Parathyroid adenoma (tissue), 2 donors: ENCODE measurements around the gene SMIM13.

Experiments
- H2AFZ ChIP-seq: fragments of 300-600 bp; sonication (generic); one replicate; pipeline ENCODE4 v1.7.0; 2017; ENCODE audit warnings: antibody characterized with exemption, mild to moderate bottlenecking
- H3K27ac ChIP-seq: fragments of 300-600 bp; sonication (generic); one replicate; pipeline ENCODE4 v1.7.0; 2017
- H3K27me3 ChIP-seq: fragments of 300-600 bp; sonication (generic); one replicate; pipeline ENCODE4 v1.7.0; 2017; ENCODE audit warnings: low read length; ENCODE audit not compliant: control insufficient read depth, insufficient read depth
- H3K36me3 ChIP-seq: fragments of 300-600 bp; sonication (generic); one replicate; pipeline ENCODE4 v1.7.0; 2017; ENCODE audit warnings: low read length; ENCODE audit not compliant: control insufficient read depth, insufficient read depth
- H3K4me1 ChIP-seq: fragments of 300-600 bp; sonication (generic); one replicate; pipeline ENCODE4 v1.7.0; 2017; ENCODE audit warnings: control low read depth
- H3K4me2 ChIP-seq: fragments of 300-600 bp; sonication (generic); one replicate; pipeline ENCODE4 v1.7.0; 2017; ENCODE audit warnings: low read length
- H3K4me3 ChIP-seq: fragments of 300-600 bp; sonication (generic); one replicate; pipeline ENCODE4 v1.7.0; 2017; ENCODE audit warnings: low read depth, low read length
- H3K79me2 ChIP-seq: fragments of 300-600 bp; sonication (generic); one replicate; pipeline ENCODE4 v1.7.0; 2017; ENCODE audit warnings: control low read depth
- H3K9ac ChIP-seq: fragments of 300-600 bp; sonication (generic); one replicate; pipeline ENCODE4 v1.7.0; 2017; ENCODE audit warnings: mild to moderate bottlenecking
- H3K9me3 ChIP-seq: fragments of 300-600 bp; sonication (generic); one replicate; pipeline ENCODE4 v1.7.0; 2017; ENCODE audit warnings: low read length; ENCODE audit not compliant: control insufficient read depth
- TF ChIP-seq, protein P1 (sequence below): fragments of 300-600 bp; sonication (generic); IDR thresholded peaks from one replicate; pipeline ENCODE4 v1.7.0; 2017; ENCODE audit warnings: antibody characterized with exemption, mild to moderate bottlenecking
- donor health status: primary hyperparathyroidism.

SMIM13 gene

GRCh38 chr6:11153447-11153846 is 59.8 kb downstream of the SMIM13 start:
- Histone ChIP-seq H3K4me3 (no peak overlapping the region), H3K9me3 (no peaks in the 10 kb centered on the region), H3K27me3 (no peaks in the 10 kb centered on the region), H3K9ac (no peak overlapping the region), H3K4me1 (no peaks in the 10 kb centered on the region), H3K79me2 (no peaks in the 10 kb centered on the region), H2AFZ (no peak overlapping the region), H3K36me3 (no peaks in the 10 kb centered on the region), H3K4me2 (no peak overlapping the region), H3K27ac (no peak overlapping the region)
- TF ChIP-seq, protein P1, sequence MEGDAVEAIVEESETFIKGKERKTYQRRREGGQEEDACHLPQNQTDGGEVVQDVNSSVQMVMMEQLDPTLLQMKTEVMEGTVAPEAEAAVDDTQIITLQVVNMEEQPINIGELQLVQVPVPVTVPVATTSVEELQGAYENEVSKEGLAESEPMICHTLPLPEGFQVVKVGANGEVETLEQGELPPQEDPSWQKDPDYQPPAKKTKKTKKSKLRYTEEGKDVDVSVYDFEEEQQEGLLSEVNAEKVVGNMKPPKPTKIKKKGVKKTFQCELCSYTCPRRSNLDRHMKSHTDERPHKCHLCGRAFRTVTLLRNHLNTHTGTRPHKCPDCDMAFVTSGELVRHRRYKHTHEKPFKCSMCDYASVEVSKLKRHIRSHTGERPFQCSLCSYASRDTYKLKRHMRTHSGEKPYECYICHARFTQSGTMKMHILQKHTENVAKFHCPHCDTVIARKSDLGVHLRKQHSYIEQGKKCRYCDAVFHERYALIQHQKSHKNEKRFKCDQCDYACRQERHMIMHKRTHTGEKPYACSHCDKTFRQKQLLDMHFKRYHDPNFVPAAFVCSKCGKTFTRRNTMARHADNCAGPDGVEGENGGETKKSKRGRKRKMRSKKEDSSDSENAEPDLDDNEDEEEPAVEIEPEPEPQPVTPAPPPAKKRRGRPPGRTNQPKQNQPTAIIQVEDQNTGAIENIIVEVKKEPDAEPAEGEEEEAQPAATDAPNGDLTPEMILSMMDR: no peak

DNA sequence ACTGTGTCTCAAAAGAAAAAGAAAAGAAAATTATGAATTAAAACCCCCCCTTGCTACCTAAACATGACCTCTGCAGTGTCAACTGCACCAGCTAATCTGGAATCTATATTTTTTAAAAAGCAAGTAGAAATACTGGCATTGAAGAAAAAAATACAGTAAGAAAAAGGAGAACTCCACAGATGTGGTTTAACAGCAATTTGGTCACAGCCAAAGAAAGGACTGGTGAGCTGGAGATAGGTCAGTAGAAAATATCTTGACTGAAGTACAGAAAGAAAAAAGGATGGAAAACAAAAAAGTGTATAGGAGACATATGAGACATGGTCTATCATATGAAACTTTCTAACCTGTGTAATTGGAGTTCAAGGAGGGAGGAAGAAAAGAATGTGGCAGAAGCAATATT is 62.0 kb downstream of the SMIM13 start:
- Histone ChIP-seq H3K79me2 (no peaks in the 10 kb centered on the region), H3K27ac (no peak overlapping the region), H3K4me3 (no peak overlapping the region), H3K4me2 (no peak overlapping the region), H3K27me3 (no peaks in the 10 kb centered on the region), H2AFZ (no peak overlapping the region), H3K9ac (no peak overlapping the region), H3K36me3 (no peaks in the 10 kb centered on the region), H3K9me3 (no peaks in the 10 kb centered on the region), H3K4me1 (no peaks in the 10 kb centered on the region)
- TF ChIP-seq, protein P1: no peak

DNA sequence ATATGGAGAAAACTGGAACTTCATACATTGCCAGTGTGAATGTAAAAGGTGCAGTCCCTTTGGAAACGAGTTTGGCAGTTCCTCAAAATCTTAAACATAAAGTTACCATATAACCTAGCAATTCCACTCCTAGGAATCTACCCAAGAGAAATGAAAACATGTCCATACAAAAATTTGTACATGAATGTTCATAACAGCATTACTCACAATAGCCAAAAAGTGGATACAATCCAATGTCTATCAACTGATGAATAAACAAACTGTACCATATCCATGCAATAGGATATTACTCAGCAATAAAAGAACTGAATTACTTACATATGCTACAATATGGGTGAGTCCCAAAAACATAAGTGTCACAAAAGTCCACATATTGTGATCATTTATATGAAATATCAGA is 66.6 kb downstream of the SMIM13 start:
- TF ChIP-seq, protein P1: no peak
- Histone ChIP-seq H3K27me3 (no peaks in the 10 kb centered on the region), H3K9ac (no peak overlapping the region), H3K79me2 (no peaks in the 10 kb centered on the region), H3K4me3 (no peak overlapping the region), H3K4me2 (no peak overlapping the region), H3K4me1 (no peaks in the 10 kb centered on the region), H3K27ac (no peak overlapping the region), H2AFZ (no peak overlapping the region), H3K36me3 (no peaks in the 10 kb centered on the region), H3K9me3 (no peaks in the 10 kb centered on the region)

DNA sequence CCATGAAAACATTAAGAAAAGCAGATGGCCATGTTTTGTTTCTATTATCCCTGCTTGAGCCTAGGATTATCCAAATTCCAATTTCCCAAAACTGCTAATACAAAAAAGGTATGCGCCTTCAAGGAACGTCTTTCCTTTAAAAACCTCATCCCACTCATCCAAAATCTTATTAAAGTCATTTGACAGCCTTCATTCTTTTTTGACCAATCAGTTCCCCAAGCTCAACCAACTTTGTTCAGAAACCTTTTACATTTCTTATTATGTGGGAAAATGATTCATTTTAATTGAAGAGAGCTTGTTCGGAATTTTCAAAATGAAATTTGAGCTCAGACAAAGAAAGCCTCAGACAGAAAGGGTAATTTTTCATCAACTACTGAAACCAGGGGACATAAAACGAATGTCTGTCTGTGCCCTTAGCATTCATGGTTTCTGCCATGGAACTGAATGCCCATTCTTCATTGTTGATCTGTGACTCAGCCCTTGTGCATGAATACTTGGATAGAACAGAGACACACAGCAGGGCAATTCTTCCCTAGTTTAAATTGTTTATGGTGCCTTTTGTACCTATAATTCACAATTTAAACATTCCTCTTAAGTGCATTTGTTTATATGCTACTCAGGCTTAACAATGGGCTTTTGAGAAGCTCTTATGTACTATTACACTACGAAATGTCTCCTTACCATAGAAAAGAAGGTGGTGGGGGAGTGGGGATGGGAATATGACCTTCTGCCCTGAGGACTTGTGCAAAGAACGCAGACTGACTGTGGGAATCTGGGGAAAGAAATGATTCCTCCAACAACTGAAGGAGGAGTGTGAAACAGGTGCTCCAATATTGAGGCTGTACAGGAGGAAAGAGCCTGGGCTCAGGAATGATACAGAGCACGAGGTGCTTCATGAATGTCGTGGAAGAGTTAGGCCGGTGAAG is 67.7 kb downstream of the SMIM13 start:
- TF ChIP-seq, protein P1: no peak
- Histone ChIP-seq H2AFZ (no peak overlapping the region), H3K79me2 (no peaks in the 10 kb centered on the region), H3K4me3 (no peak overlapping the region), H3K4me2 (no peak overlapping the region), H3K27me3 (no peaks in the 10 kb centered on the region), H3K4me1 (no peaks in the 10 kb centered on the region), H3K9me3 (no peaks in the 10 kb centered on the region), H3K36me3 (no peaks in the 10 kb centered on the region), H3K9ac (no peak overlapping the region), H3K27ac (no peak overlapping the region)

- Histone ChIP-seq H3K4me1 (no peaks in the 10 kb centered on the region), H3K27me3 (no peaks in the 10 kb centered on the region), H3K9me3 (no peaks in the 10 kb centered on the region), H3K36me3 (no peaks in the 10 kb centered on the region), H3K27ac (no peak overlapping the region), H3K4me2 (no peak overlapping the region), H2AFZ (no peak overlapping the region), H3K4me3 (no peak overlapping the region), H3K79me2 (no peaks in the 10 kb centered on the region), H3K9ac (no peak overlapping the region)
- TF ChIP-seq, protein P1: no peak
Observed at GRCh38 chr6:11162262-11162661, 68.6 kb downstream of the SMIM13 start.
